Measurements from ENCODE around the gene PNKP. TPM values are rescaled to one million over a fixed set of nuclear protein-coding genes. Genes with fewer than 3 reads are reported as not detected.

The PNKP gene
- total RNA-seq, 1 donor from 2014 or later = 81.3 TPM

DNA sequence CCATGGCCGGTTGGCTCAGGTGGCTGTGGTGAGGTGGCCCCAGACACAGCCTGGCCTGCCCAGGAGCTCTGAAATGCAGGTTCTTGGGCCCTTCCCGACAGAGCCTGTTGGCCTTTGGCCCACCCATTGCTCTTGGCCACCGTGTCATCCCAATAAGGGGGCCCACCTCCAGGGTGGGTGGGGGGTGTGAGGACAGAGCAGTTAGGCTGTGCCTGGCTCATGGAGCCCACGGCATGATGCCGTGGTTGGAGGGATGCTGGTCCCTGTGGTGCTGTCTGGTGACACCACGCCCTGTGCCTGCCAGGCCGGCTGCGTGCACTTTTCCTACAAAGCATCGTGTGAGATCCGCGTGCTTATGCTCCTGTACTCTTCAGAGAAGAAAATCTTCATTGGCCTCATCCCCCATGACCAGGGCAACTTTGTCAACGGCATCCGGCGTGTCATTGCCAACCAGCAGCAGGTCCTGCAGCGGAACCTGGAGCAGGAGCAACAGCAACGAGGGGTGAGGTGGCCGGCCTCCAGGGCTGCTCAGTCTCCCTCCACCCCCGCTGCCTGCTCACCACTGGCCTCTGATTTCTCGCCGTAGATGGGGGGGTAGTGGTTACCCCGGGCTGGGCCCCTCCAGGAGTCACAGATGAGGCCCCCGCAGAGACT is 7.6 kb downstream of the PNKP start:
- Mint-ChIP-seq H3K27ac (ENCODE audit: unreplicated experiment) (no peak overlapping the region), H3K9me3 (ENCODE audit: unreplicated experiment) (peaks cover 8% of the 10 kb centered on the region), H3K27me3 (ENCODE audit: unreplicated experiment) (peaks cover 11% of the 10 kb centered on the region), H3K4me3 (ENCODE audit: unreplicated experiment) (no peak overlapping the region), H3K36me3 (ENCODE audit: unreplicated experiment) (no peaks in the 10 kb centered on the region), H3K4me1 (ENCODE audit: low read depth, unreplicated experiment) (no peaks in the 10 kb centered on the region)
- TF ChIP-seq, protein P1, sequence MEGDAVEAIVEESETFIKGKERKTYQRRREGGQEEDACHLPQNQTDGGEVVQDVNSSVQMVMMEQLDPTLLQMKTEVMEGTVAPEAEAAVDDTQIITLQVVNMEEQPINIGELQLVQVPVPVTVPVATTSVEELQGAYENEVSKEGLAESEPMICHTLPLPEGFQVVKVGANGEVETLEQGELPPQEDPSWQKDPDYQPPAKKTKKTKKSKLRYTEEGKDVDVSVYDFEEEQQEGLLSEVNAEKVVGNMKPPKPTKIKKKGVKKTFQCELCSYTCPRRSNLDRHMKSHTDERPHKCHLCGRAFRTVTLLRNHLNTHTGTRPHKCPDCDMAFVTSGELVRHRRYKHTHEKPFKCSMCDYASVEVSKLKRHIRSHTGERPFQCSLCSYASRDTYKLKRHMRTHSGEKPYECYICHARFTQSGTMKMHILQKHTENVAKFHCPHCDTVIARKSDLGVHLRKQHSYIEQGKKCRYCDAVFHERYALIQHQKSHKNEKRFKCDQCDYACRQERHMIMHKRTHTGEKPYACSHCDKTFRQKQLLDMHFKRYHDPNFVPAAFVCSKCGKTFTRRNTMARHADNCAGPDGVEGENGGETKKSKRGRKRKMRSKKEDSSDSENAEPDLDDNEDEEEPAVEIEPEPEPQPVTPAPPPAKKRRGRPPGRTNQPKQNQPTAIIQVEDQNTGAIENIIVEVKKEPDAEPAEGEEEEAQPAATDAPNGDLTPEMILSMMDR (IDR thresholded peaks at IDR 0.05; ENCODE audit: partially characterized antibody, unreplicated experiment) = no peak
- DNase-seq = no peak

DNA sequence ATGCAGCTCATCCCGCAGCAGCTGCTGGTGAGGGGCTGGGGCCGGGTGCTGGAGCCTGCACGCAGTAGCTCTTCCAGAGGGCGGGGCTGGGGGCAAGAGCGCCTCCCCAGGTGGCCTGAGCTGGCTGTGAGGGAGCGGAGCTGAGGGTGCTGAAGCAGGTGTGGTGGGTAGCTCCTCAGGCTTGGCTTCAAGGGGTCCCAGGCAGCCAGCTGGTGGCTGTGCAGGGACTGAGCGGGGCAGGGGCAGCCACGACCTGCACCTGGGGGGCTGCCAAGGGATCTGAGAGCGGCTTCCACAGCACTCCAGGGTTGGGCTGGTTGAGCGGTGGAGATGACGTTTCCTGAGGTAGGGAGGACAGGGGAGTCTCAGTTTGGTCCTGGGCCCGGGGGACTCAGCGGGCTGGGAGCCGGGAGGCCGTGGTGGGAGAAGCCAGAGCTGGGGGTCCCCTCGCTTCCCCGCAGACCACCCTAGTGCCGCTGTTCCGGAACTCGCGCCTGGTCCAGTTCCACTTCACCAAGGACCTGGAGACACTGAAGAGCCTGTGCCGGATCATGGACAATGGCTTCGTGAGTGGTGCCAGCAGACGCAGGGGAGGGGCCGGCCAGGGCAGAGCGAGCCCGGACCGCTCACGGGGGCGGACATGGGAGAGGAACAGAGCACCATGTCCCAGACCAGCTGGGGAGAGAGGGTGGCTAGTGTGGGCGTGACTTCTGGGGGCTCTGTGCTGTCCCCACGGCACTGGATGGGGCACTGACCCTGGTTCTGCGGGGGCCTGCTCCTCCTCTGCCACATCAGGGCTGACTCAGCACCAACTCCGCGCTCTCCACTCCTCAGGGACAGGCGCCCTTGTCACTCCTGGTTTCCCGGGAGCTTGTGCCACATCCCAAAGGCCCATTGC is 9.0 kb downstream of the PNKP start:
- Mint-ChIP-seq H3K27me3 (ENCODE audit: unreplicated experiment) (peaks cover 11% of the 10 kb centered on the region), H3K36me3 (ENCODE audit: unreplicated experiment) (no peaks in the 10 kb centered on the region), H3K4me3 (ENCODE audit: unreplicated experiment) (no peak overlapping the region), H3K4me1 (ENCODE audit: low read depth, unreplicated experiment) (peaks cover 2% of the 10 kb centered on the region), H3K9me3 (ENCODE audit: unreplicated experiment) (peaks cover 2% of the 10 kb centered on the region), H3K27ac (ENCODE audit: unreplicated experiment) (peak overlapping the region; percentile 8)
- DNase-seq = no peak
- TF ChIP-seq, protein P1 (IDR thresholded peaks at IDR 0.05; ENCODE audit: partially characterized antibody, unreplicated experiment) = no peak

DNA sequence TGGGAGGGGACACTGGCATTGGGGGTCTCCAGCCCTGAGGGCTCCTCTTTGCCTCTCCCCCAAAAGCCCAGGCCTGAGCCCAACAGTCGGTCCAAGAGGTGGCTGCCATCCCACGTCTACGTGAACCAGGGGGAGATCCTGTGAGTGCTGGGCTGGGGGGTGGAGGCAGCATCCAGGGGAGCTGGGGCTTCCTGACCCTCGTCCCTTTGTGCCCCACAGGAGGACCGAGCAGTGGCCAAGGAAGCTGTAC is 9.6 kb downstream of the PNKP start:
- peaks cover 4% of the 10 kb centered on the region for H3K4me1 Mint-ChIP-seq (ENCODE audit: low read depth, unreplicated experiment)
- DNase-seq = no peak
- TF ChIP-seq, protein P1 (IDR thresholded peaks at IDR 0.05; ENCODE audit: partially characterized antibody, unreplicated experiment) = no peak
- H3K4me3 Mint-ChIP-seq (ENCODE audit: unreplicated experiment) = no peak overlapping the region
- no peaks in the 10 kb centered on the region for H3K36me3 Mint-ChIP-seq (ENCODE audit: unreplicated experiment)
- H3K27ac Mint-ChIP-seq (ENCODE audit: unreplicated experiment) = peak overlapping the region; percentile 55
- H3K9me3 Mint-ChIP-seq (ENCODE audit: unreplicated experiment) = peaks cover 7% of the 10 kb centered on the region
- peaks cover 13% of the 10 kb centered on the region for H3K27me3 Mint-ChIP-seq (ENCODE audit: unreplicated experiment)

DNA sequence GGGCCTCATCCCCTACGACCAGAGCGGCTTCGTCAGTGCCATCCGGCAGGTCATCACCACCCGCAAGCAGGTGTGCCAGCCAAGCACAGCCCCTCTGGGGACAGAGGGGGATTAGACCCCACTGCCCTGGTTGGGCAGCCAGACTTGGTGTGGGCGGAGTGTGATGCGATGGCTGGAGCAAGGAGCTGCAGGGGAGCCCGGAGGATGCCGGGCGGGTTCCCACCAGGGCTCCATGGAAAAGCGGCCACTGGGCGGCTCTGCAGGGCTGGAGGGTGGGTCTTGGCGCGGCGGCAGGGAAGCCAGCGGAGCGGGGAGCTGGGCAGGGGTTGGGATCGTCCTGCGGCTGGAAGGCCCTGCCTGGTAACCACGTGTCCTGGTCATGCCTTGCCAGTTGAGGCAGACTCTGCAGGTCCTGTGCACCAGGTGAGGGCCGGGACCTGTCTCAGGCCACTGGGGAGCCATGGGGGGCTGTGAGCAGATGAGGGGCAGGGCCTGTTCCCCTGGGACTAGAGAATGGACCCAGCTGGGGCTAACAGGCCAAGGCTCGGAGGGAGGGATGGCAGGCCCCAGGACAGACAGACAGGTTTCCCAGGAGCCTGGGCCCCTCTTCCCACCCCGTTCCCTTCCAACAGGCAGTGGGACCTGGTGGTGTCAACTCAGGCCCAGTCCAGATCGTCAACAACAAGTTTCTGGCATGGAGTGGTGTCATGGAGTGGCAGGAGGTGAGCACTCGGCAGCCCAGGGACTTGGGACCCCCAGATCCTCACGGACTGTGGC is 10.1 kb downstream of the PNKP start:
- no peak overlapping the region for H3K4me3 Mint-ChIP-seq (ENCODE audit: unreplicated experiment)
- TF ChIP-seq, protein P1 (IDR thresholded peaks at IDR 0.05; ENCODE audit: partially characterized antibody, unreplicated experiment) = no peak
- no peak for DNase-seq
- H3K9me3 Mint-ChIP-seq (ENCODE audit: unreplicated experiment) = peaks cover 12% of the 10 kb centered on the region
- no peaks in the 10 kb centered on the region for H3K36me3 Mint-ChIP-seq (ENCODE audit: unreplicated experiment)
- H3K4me1 Mint-ChIP-seq (ENCODE audit: low read depth, unreplicated experiment) = peaks cover 9% of the 10 kb centered on the region
- peaks cover 17% of the 10 kb centered on the region for H3K27me3 Mint-ChIP-seq (ENCODE audit: unreplicated experiment)
- H3K27ac Mint-ChIP-seq (ENCODE audit: unreplicated experiment) = peak overlapping the region; percentile 55
